ENCODE data around the gene GRIK3.
A peak's percentile ranks its signal among the peaks of the same experiment; 100 is the strongest.
"Not testable (repeated sequence)": the region's sequence is repeated elsewhere in the genome, so short reads cannot be mapped to it uniquely, and the experiment has no call there.

GRIK3 gene

DNA sequence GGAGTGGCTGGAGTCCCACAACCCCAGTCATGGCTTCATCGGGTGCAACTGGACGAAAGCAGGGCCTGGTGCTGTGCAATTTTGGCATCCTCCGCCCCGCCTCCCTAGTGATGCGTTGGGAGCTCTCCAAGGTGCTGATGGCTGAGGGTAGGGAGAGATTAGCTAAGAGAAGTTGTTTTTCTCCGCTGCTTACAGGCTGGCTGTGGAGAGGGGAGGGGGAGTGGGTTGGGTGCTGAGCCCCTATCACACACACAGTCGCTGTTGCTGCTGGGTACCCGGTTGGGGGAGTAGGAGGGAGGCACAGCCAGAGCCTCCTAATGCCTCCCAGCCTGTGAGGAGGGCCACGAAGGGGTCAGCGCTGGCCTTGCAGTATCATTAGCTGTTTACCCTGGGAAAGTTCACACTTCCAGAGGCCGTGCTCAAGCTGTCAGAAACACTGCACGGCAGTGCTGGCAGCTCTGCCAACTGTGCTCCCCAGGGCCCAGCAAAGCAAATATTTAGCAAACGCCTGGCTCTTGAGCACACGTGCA, 110.0 kb downstream of the GRIK3 start:
- TF ChIP-seq POLR2AphosphoS5 (IDR thresholded peaks at IDR 0.05; ENCODE audit: low read depth, low read length) (no peak), TAF1 (IDR thresholded peaks at IDR 0.05; ENCODE audit: borderline replicate concordance, low read depth, low read length) (no peak), POLR2A (IDR thresholded peaks at IDR 0.05; ENCODE audit: low read depth, low read length) (no peak)
- FAIRE-seq (no peak), DNase-seq (ENCODE audit: insufficient read length) (peak; percentile 34)

DNA sequence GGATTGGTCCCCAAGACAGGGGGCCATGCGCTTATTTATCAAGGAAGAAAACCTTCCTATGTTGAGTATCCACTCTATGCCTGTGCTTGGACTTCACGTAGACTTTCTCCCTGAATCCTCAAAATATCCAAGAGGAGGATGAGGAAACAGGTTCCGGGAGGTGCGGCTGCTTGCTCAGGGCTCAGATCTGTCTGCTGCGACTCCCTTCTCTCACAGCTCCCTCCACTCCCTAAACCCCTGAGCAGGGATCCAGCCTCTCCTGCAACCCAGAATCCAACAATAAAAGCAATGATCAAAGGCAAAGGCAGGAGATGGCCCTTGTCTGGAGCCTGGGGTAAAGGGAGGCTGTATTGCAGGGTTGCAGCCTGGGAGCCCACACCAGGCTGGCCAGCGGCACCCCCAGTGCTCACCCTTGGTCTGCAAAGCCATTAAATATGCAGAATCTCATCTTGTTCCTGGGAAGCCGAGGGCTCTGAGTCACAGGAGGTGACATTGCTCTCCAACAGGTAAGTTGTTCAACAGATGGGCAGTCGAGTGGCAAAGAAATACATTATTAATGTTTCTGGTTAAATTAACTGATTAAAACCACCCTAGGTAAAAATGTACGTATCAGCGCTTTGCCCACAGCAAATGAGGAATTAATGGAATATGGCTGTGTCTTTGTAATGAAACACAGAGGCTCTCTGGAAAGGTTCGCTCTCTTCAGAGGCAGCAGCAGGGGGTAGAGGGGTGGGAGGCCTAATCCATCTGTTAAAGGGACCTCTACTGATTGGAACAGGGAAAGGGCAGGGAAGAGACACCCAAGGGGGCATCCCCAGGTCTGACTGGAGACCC, 111.5 kb downstream of the GRIK3 start:
- DNase-seq (ENCODE audit: insufficient read length) (no peak), FAIRE-seq (no peak)
- TF ChIP-seq POLR2AphosphoS5 (IDR thresholded peaks at IDR 0.05; ENCODE audit: low read depth, low read length): no peak
- no peak for TF ChIP-seq POLR2A (IDR thresholded peaks at IDR 0.05; ENCODE audit: low read depth, low read length)
- TF ChIP-seq TAF1 (IDR thresholded peaks at IDR 0.05; ENCODE audit: borderline replicate concordance, low read depth, low read length): no peak

DNA sequence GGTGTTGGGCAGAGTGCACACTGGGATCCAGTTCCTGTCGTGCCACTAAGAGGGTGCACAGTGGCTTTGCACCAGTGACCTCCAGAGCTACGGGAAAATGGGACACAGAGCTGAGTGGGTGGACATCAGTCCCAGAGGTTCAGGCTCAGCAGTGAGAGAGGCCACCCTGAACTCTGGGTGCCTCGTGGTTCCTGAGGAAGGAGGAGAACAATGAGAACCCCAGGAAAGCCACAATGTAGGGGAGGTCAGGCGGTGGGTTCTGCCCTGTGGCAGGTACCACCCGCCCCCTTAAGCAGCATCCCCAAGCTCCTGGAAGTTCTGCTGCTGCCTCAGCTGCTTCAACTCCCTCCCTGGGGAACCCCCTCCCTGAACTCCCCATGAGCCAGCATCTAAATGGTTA, 112.2 kb downstream of the GRIK3 start:
- FAIRE-seq (no peak), DNase-seq (ENCODE audit: insufficient read length) (no peak)
- TF ChIP-seq TAF1 (IDR thresholded peaks at IDR 0.05; ENCODE audit: borderline replicate concordance, low read depth, low read length) (no peak), POLR2A (IDR thresholded peaks at IDR 0.05; ENCODE audit: low read depth, low read length) (no peak), POLR2AphosphoS5 (IDR thresholded peaks at IDR 0.05; ENCODE audit: low read depth, low read length) (no peak)

DNA sequence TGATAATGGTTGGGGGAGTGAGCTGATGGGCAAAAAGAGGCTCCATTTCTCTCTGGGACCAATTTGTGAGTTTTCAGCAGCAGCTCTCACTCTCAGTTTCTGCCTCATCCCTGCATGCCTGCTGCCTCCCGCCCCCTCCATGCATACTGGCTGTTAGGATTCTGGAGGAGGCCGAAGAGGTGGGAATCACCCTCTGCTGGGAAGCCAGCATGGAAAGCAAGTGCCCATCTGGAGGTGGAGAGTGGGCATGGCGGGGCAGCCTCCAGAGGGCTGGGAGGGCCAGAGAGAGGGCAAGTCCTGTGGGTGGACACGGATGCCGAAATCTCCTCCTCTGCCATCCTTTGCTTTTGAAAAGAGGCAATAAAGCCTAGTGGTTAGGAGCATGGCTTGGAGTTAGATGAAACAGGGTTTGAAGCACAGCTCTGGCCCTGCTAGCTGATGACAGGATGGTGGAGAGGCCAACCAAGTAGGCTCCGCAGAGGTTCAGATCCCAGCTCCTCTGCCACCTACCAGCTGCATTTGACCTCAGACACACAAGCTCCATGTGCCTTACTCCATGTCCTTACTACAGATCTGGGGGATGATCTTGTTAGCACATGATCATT, 113.4 kb downstream of the GRIK3 start:
- TF ChIP-seq POLR2AphosphoS5 (IDR thresholded peaks at IDR 0.05; ENCODE audit: low read depth, low read length) (no peak), POLR2A (IDR thresholded peaks at IDR 0.05; ENCODE audit: low read depth, low read length) (no peak), TAF1 (IDR thresholded peaks at IDR 0.05; ENCODE audit: borderline replicate concordance, low read depth, low read length) (no peak)
- DNase-seq (ENCODE audit: insufficient read length) (no peak), FAIRE-seq (no peak)

DNA sequence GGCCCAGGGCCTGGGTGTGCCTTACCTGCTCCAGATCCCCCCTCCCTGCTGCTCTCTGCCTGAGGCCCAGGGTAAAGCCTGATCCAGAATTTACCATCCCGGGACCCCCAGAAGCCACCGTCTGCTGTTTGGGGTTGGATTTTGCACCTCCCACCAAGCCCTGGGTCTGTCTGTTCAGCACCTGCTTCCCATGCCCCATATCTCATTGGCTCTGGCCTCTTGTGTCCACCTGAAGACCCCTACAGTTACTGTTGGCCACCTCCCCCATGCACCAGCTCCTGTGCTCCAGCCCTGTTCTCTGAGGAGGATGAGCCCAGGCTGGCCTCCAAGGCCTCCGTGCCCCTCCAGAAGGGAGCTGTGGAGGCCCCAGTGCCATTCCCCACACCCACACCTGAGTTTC, 113.9 kb downstream of the GRIK3 start:
- TF ChIP-seq POLR2AphosphoS5 (IDR thresholded peaks at IDR 0.05; ENCODE audit: low read depth, low read length): no peak
- FAIRE-seq (no peak), DNase-seq (ENCODE audit: insufficient read length) (no peak)

DNA sequence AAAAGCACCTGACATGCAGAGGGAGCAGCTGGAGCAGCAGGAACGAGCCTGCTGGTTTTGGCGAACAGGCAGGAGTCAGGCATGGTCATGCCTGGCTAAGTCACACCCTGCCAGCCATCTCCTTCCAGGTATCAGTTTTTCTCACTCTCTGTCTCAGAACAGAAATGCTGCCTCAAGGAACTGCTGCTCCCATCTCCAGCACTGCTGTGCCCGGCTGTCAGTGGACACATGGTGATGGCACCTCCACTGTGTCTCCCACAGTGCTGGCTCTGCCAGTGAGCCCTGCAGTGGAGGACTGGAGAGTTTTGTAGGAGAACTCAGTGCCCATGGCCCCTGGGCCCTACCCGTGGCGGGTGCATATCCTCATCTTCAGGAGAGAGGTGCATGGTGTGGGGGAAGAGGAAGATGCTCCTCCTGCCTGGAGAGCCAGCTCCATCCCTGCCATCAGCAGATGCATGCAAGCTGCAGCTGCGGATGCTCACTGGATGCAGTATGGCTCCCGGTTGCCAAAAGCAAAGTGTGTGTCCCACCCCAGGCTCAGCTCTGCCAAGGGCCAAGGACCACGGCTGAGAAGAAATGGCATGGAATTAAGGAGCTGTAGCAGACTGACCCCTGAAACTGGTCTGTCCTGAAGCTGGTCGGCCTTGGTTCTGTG, 114.7 kb downstream of the GRIK3 start:
- TF ChIP-seq POLR2A (IDR thresholded peaks at IDR 0.05; ENCODE audit: low read depth, low read length) (no peak), TAF1 (IDR thresholded peaks at IDR 0.05; ENCODE audit: borderline replicate concordance, low read depth, low read length) (no peak), POLR2AphosphoS5 (IDR thresholded peaks at IDR 0.05; ENCODE audit: low read depth, low read length) (no peak)
- DNase-seq (ENCODE audit: insufficient read length): no peak
- no peak for FAIRE-seq

DNA sequence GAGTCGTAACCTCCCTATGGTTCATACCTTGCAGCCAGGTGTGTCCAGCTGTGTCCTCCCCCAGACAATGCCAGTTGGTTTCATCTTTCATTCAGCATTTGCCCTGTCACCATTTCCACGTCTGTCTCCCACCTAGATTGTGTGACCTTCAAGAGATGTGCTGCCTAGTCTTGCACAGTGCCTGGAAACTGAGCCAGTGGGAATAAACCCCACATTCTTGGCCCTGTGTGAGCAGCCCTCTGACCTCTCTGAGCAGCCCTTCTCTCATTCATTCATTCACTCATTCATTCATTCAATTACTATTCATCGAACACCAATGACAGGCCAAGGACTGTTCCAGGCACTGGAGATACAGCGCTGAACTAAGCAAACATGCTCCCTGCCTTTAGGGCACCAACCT, 115.7 kb downstream of the GRIK3 start:
- no peak for TF ChIP-seq TAF1 (IDR thresholded peaks at IDR 0.05; ENCODE audit: borderline replicate concordance, low read depth, low read length)
- TF ChIP-seq POLR2A (IDR thresholded peaks at IDR 0.05; ENCODE audit: low read depth, low read length): no peak
- TF ChIP-seq POLR2AphosphoS5 (IDR thresholded peaks at IDR 0.05; ENCODE audit: low read depth, low read length): no peak
- FAIRE-seq (no peak), DNase-seq (ENCODE audit: insufficient read length) (no peak)

DNA sequence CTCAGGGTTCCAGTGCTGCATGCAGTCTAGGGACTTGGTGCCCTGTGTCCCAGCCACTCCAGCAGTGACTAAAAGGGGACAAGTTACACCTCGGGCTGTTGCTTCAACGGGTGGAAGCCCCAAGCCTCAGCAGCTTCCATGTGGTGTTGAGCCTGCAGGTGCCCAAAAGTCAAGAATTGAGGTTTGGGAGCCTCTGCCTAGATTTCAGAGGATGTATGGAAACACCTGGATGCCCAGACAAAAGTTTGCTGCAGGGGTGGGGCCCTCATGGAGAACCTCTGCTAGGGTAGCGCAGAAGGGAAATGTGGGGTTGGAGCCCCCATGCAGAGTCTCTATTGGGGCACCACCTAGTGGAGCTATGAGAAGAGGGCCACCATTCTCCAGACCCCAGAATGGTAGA, 117.8 kb downstream of the GRIK3 start:
- FAIRE-seq; DNase-seq (ENCODE audit: insufficient read length): not testable (repeated sequence)

DNA sequence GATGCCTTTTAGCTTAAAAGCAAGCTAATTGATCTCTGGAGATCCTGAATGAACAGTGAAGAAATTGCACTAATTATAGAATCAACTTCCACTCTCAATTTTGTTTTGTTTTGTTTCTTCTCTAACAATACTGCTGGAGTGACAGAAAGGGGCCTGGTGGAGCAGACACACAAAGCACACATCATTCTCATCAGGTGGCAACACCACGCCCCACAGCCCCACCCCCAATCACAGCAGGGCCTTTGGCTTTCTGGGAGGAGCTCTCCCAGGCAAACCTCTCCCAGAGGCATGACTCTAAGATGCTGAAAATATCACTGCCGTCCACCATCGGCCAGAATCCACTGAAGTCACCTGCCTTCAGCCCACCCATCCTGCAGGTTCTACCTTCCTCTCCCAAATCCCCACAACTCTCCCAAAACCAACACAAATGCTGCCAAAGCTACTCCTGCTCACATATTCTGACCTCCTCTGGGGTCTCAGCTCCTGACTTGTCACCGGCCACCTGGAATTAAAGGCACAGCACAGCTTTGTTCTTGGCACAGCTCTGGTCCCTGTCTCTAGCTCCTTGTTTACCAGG, 120.7 kb downstream of the GRIK3 start:
- no peak for DNase-seq (ENCODE audit: insufficient read length)
- no peak for FAIRE-seq
- TF ChIP-seq TAF1 (IDR thresholded peaks at IDR 0.05; ENCODE audit: borderline replicate concordance, low read depth, low read length) (no peak), POLR2AphosphoS5 (IDR thresholded peaks at IDR 0.05; ENCODE audit: low read depth, low read length) (no peak), POLR2A (IDR thresholded peaks at IDR 0.05; ENCODE audit: low read depth, low read length) (no peak)

DNA sequence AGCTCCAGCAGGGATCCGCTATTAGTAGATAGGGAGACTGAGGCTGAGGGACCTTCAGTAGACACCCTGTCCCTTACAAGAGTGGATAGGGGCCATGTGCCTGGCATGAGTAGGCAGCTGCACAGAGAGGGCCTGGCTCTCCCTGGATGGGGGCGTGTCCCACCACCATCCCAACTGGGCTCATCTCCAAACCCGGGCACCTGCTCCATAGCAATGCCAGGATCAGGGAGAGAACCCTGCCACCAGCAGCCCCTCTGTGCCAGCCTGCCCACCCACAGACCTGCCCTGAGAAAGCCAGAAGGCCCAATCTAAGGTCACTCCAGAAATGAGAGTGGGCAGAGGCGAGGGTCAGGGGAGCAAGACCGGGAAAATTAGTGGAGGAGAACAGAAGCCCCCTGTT, 121.3 kb downstream of the GRIK3 start:
- TF ChIP-seq POLR2A (IDR thresholded peaks at IDR 0.05; ENCODE audit: low read depth, low read length) (no peak), POLR2AphosphoS5 (IDR thresholded peaks at IDR 0.05; ENCODE audit: low read depth, low read length) (no peak), TAF1 (IDR thresholded peaks at IDR 0.05; ENCODE audit: borderline replicate concordance, low read depth, low read length) (no peak)
- no peak for FAIRE-seq
- no peak for DNase-seq (ENCODE audit: insufficient read length)

DNA sequence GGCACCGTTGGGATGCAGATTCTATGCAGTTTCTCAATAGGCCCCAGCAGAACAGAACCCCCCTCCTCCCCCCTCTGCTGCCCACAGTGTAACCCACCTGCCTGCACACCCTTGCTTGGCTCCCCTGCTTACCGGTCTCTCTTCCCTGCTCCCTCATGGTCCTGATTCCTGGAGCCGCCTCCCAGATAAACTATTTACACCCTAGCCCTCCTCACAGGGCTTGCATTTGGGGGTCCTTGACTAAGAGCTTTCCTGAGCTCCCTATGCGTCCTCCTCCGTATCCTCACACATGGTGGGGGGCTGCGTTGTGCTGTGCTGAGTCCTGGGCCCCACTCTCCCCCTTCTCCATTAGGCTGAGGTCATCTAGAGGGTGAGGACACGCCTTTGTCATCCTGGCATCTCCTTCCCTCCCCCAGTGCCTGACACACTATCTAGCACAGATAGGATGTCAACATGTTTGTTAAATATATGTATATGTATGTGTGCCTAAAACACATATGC, 121.9 kb downstream of the GRIK3 start:
- no peak for TF ChIP-seq POLR2A (IDR thresholded peaks at IDR 0.05; ENCODE audit: low read depth, low read length)
- DNase-seq (ENCODE audit: insufficient read length): no peak
- FAIRE-seq: no peak

Data from GM12892 (cell line).